Astrocyte of the cerebellum (primary cell): ENCODE data around the gene HIPK2.
A peak's percentile ranks its signal among the peaks of the same experiment; 100 is the strongest.

Experiments
- DNase-seq: peaks from one replicate; pipeline ENCODE4 v3.0.0-alpha.2; 2011; ENCODE audit warnings: low read depth
- H3K4me3 ChIP-seq: 2 replicates; pipeline ENCODE4 v1.5.1; 2011; ENCODE audit warnings: mild to moderate bottlenecking, low read depth, low read length, moderate library complexity
- in situ Hi-C: cut with HindIII; loops from 2 replicates; pipeline ENCODE4 v1.10.0; 2017; ENCODE audit warnings: low sequenced_read_pairs
- TF ChIP-seq, protein P1 (sequence below): IDR thresholded peaks from 2 replicates; pipeline ENCODE4 v1.5.1; 2012; ENCODE audit warnings: low read length, low read depth, moderate library complexity, mild to moderate bottlenecking; ENCODE audit errors: missing control alignments

The HIPK2 gene

DNA sequence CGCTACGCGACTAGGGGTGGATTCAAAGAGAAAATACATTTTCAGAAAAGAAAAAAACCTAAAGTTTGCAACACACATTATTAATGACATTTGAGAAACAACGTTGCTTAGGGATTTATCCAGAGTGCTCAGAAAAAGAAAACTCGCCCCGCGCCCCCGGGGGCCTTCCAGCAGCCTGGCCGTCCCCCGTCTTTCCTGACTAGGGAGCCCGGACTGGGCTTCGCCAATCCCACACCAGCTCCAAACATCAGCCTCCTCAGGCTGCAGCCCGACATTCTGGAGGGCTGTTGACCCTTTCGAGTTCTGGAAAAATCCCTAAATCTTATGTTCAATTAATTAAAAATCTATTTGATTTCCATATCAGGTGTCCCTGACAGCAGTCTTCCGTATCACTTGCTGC, 205.7 kb downstream of the HIPK2 start:
- no peak for DNase-seq
- in situ Hi-C loops, result no loop called here
- TF ChIP-seq, protein P1, sequence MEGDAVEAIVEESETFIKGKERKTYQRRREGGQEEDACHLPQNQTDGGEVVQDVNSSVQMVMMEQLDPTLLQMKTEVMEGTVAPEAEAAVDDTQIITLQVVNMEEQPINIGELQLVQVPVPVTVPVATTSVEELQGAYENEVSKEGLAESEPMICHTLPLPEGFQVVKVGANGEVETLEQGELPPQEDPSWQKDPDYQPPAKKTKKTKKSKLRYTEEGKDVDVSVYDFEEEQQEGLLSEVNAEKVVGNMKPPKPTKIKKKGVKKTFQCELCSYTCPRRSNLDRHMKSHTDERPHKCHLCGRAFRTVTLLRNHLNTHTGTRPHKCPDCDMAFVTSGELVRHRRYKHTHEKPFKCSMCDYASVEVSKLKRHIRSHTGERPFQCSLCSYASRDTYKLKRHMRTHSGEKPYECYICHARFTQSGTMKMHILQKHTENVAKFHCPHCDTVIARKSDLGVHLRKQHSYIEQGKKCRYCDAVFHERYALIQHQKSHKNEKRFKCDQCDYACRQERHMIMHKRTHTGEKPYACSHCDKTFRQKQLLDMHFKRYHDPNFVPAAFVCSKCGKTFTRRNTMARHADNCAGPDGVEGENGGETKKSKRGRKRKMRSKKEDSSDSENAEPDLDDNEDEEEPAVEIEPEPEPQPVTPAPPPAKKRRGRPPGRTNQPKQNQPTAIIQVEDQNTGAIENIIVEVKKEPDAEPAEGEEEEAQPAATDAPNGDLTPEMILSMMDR, result no peak
- H3K4me3 ChIP-seq, result no peak overlapping the region

DNA sequence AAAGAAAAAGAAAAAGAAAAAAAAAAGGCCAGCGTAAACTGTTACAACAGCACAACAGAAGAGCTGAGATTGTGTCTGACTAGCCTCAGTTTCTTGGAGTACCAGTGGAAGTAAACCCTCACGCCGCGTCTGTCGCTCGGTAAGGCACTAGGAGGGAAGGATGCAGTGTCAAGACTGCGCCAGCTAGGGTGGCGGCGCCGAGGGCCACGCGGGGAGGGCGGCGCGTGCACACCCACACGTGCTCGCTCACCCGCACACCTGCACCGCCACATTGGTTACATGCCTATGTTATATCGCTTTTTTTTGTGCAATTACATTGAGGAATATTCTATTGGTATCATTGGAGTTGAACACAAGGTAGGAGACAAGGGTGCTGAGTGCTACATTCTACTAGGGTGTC, 206.1 kb downstream of the HIPK2 start:
- TF ChIP-seq, protein P1, result no peak
- in situ Hi-C loops, result no loop called here
- no peak for DNase-seq

DNA sequence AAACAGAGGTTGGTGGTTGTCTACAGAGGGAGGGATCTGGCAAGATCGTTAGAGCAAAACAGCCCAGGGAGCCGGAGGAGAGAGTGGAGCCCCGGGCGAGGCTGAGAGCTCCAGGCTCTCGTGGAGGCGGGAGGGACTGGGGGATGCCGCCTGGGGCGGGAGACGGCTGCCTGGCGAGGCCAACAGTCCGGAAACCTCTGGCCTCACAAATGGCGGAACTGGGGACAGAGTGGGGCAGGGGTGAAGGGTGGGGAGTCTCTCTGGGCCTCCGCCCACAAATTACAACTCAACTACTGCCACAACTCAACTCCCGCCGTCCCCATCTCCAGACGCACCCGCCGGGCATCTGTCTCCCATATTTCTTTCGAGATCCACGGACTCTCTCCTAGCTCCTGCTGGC, 206.6 kb downstream of the HIPK2 start:
- in situ Hi-C loops, result no loop called here
- TF ChIP-seq, protein P1, result no peak
- DNase-seq, result no peak
- H3K4me3 ChIP-seq, result no peak overlapping the region

More for the DNA sequence above, 206.1 kb downstream of the HIPK2 start:
- no peak overlapping the region for H3K4me3 ChIP-seq

DNA sequence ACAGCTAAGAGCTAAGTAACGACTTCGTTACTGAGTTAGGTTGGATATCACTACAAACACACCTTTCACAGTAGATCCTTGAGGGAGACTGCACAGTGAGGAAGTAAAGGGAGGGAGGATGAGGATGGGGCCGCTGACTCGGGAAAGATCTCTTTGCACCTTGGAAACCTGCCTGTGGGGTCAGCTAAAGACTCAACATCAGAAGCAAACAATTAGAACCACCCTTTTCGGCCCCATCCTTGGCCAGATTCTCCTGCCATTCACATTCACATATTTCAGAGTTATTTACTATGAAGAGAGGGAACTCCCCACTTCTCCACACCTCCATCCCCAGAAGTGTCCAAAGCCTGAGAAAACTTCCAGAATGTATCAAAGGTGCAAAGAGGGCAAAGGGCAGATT, 207.2 kb downstream of the HIPK2 start:
- TF ChIP-seq, protein P1, result no peak
- in situ Hi-C loops, result no loop called here
- no peak for DNase-seq
- H3K4me3 ChIP-seq, result no peak overlapping the region

DNA sequence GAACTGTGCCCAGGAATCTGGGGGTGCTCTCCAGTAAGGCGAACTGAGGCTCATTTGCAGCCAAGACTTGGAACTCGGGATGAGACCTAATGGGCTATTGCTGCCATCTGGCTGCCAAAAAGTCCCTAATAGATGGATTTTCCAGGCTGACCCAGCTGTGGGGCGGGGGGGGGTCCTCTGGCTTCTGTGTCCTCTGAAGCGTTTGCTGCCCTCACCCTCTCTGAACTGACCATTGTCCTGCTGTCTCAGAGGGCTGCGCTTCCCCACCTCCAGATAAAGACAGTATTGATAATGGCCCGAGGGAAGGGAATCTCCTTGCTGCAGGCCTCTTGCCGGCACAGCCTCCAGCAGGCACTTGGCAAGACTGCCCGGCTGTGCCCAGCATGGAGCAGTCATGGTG, 207.7 kb downstream of the HIPK2 start:
- no peak for DNase-seq
- TF ChIP-seq, protein P1, result peak; percentile 20
- in situ Hi-C loops, result no loop called here
- no peak overlapping the region for H3K4me3 ChIP-seq

DNA sequence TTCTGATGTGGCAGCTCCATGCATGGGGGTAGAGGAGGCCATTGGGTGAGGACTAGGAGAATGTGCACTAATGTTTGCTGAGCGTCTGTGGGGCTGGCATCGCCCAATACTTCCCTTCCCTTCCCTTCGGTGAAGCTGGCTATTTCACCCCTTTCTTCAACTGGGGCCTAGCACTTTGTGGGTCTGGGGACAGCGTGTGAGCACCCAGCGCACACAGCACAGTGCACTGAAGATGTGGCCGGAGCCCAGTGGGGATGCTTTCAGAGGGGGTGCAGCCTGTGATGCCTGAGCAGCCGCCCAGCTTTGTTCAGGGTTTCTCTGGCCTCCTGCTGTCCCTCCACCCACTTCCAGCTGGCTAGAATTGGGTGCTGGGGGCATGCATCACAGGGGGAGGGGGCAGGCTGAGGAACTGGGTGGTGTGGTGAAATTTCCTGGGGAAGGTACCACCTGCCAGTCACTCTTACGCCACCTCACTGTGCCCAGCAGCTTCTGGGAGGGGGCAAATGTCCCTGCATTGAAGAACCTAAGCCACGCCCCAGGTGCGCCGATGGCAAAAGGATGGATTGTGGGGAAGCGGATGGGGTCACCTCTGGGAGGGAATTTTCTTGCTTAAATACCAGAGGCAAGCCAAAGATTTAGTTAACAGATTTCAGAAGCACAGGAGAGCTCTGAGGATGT, 208.8 kb downstream of the HIPK2 start:
- no peak overlapping the region for H3K4me3 ChIP-seq
- in situ Hi-C loops, result loop anchor here (5.0 kb wide), 1 partner anchor 72 kb away; no protein-coding TSS in a partner anchor
- no peak for DNase-seq
- TF ChIP-seq, protein P1, result no peak
